ENCODE data around the gene PURA.

- TF ChIP-seq CTCF (IDR thresholded peaks at IDR 0.05; ENCODE audit: low read depth, low read length), result no peak
- no peak for TF ChIP-seq EZH2phosphoT487 (IDR thresholded peaks at IDR 0.05; ENCODE audit: low read depth)
These were observed 53.0 kb downstream of the PURA start for GRCh38 chr5:140166911-140167310.

Data from OCI-LY3 (cell line).